ENCODE results near the gene GRAMD4.
"Not testable (repeated sequence)": the region's sequence is repeated elsewhere in the genome, so short reads cannot be mapped to it uniquely, and the experiment has no call there.

The GRAMD4 gene

DNA sequence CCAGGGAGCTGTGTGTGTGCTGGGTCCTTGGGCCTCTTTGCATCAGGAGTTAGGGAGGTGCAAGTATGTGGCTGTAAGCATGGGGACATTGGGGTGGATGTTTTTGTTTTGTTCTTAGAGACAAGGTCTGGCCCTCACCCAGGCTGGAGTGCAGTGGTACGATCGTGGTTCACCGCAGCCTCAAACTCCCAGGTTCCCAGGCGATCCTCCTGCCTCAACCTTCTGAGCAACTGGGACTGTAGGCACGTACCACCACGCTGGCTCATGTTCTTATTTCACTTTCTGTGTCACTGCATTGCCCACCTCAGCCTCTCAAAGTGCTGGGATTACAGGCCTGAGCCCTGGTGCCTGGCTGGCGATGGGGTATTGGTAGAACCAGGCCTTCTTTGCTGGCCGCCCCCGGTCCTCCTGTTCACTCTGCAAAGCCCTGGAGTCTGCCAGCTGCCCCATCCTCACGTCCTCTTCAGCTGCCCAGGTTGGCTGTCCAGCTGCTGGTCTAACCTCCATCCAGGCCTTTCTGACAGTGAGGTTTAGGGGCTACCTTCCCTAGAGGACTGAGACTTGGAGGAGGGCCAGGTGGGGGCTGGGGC is 851 bp upstream of the GRAMD4 start:
- Histone ChIP-seq H3K9me3 (ENCODE audit: control insufficient read depth, low read length) (no peaks in the 10 kb centered on the region), H3K27ac (ENCODE audit: insufficient read depth, low read length, poor library complexity, severe bottlenecking) (no peak overlapping the region), H3K36me3 (ENCODE audit: control insufficient read depth, insufficient read depth, low read length) (no peaks in the 10 kb centered on the region), H3K4me3 (ENCODE audit: insufficient read depth, low read depth, low read length, poor library complexity, severe bottlenecking) (no peak overlapping the region), H3K27me3 (replicated peaks; ENCODE audit: control insufficient read depth, insufficient read depth, low read length, poor library complexity, severe bottlenecking) (no peaks in the 10 kb centered on the region), H3K4me1 (ENCODE audit: control insufficient read depth, insufficient read depth, low read length, poor library complexity, severe bottlenecking) (no peaks in the 10 kb centered on the region)
- DNase-seq: no peak

DNA sequence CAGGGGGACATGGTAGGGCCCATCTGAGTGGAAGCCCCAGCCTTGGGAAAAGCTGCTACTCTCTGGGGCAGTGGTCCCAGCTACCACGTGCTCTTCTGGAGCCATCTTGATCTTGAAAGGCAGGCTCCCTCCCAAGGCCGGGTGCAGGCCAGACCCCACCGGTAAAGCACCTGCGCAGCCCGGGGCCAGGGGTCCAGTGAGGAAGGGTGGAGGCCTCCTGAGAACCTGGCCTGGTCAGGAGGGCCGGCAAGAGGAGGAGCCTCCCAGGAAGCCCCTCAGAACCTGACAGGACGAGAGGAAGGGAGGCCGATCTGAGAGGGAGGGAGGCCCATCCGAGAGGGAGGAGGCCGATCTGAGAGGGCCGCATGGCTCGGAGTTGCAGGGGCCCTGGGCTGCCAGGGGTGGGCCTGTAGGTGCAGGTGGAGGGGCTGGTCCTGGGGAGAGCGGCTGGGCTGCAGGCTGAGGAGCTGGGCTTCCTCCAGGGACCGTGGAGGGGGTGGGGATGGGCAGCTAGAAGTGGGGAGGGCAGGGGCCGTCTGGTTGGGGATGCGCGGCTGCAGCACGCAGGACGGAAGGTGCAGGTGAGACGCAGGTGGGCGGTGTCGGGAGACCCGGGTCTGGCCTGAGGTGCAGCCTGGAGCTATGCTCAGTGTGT is 529 bp downstream of the GRAMD4 start:
- Histone ChIP-seq H3K9me3 (ENCODE audit: control insufficient read depth, low read length) (no peaks in the 10 kb centered on the region), H3K27me3 (replicated peaks; ENCODE audit: control insufficient read depth, insufficient read depth, low read length, poor library complexity, severe bottlenecking) (no peaks in the 10 kb centered on the region), H3K36me3 (ENCODE audit: control insufficient read depth, insufficient read depth, low read length) (no peaks in the 10 kb centered on the region), H3K4me3 (ENCODE audit: insufficient read depth, low read depth, low read length, poor library complexity, severe bottlenecking) (no peak overlapping the region), H3K27ac (ENCODE audit: insufficient read depth, low read length, poor library complexity, severe bottlenecking) (no peak overlapping the region), H3K4me1 (ENCODE audit: control insufficient read depth, insufficient read depth, low read length, poor library complexity, severe bottlenecking) (no peaks in the 10 kb centered on the region)
- no peak for DNase-seq

DNA sequence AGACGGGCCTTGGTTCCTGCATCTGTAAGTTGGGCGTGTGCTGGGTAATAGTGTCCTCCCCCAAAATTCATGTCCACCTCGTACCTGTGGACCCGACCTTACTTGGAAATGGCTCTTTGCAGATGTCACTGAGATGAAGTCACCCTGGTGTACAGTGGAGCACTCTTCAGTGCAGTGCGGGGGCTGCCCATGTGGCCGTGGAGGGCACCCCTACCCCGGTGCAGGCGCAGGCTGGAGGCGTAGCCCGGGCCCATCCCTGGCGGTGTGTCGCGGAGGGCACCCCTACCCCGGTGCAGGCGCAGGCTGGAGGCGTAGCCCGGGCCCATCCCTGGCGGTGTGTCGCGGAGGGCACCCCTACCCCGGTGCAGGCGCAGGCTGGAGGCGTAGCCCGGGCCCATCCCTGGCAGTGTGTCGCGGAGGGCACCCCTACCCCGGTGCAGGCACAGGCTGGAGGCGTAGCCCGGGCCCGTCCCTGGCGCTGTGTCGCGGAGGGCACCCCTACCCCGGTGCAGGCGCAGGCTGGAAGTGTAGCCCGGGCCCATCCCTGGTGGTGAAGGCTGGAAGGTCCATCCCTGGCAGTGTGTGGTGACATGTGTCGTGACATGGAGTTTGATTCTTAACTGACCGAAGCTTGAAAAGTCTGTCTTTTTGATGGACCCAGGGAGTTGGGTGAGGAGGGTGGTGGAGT is 1.2 kb downstream of the GRAMD4 start:
- H3K27ac ChIP-seq (ENCODE audit: insufficient read depth, low read length, poor library complexity, severe bottlenecking); DNase-seq; H3K4me1 ChIP-seq (ENCODE audit: control insufficient read depth, insufficient read depth, low read length, poor library complexity, severe bottlenecking): not testable (repeated sequence)

DNA sequence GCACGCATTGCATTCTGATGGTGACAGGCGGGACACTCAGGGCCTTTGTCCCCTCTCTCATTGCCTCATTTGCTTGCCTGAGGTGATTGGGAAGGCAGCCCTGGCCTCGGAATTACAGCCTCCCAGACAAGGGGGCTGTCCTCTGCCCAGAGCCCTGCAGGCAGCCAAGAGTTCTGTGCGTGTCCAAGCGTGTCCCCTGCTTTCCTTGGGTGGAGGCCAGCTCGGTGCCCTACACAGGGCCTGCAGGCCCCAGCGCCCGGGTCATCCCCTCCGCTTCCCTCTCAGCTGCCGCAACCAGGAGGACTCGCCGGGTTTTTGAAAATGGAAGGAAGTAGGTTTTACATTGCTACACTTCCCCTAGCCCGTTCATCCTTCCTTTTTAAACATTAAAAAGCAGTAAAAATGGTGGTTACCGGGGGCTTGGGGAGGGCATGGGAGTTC is 1.9 kb downstream of the GRAMD4 start:
- Histone ChIP-seq H3K27me3 (replicated peaks; ENCODE audit: control insufficient read depth, insufficient read depth, low read length, poor library complexity, severe bottlenecking) (no peaks in the 10 kb centered on the region), H3K36me3 (ENCODE audit: control insufficient read depth, insufficient read depth, low read length) (no peaks in the 10 kb centered on the region), H3K27ac (ENCODE audit: insufficient read depth, low read length, poor library complexity, severe bottlenecking) (no peak overlapping the region), H3K9me3 (ENCODE audit: control insufficient read depth, low read length) (no peaks in the 10 kb centered on the region), H3K4me3 (ENCODE audit: insufficient read depth, low read depth, low read length, poor library complexity, severe bottlenecking) (no peak overlapping the region), H3K4me1 (ENCODE audit: control insufficient read depth, insufficient read depth, low read length, poor library complexity, severe bottlenecking) (no peaks in the 10 kb centered on the region)
- DNase-seq: no peak

More for the DNA sequence above, 1.2 kb downstream of the GRAMD4 start:
- not testable (repeated sequence) for H3K4me3 ChIP-seq (ENCODE audit: insufficient read depth, low read depth, low read length, poor library complexity, severe bottlenecking); H3K36me3 ChIP-seq (ENCODE audit: control insufficient read depth, insufficient read depth, low read length); H3K9me3 ChIP-seq (ENCODE audit: control insufficient read depth, low read length); H3K27me3 ChIP-seq (replicated peaks; ENCODE audit: control insufficient read depth, insufficient read depth, low read length, poor library complexity, severe bottlenecking)

DNA sequence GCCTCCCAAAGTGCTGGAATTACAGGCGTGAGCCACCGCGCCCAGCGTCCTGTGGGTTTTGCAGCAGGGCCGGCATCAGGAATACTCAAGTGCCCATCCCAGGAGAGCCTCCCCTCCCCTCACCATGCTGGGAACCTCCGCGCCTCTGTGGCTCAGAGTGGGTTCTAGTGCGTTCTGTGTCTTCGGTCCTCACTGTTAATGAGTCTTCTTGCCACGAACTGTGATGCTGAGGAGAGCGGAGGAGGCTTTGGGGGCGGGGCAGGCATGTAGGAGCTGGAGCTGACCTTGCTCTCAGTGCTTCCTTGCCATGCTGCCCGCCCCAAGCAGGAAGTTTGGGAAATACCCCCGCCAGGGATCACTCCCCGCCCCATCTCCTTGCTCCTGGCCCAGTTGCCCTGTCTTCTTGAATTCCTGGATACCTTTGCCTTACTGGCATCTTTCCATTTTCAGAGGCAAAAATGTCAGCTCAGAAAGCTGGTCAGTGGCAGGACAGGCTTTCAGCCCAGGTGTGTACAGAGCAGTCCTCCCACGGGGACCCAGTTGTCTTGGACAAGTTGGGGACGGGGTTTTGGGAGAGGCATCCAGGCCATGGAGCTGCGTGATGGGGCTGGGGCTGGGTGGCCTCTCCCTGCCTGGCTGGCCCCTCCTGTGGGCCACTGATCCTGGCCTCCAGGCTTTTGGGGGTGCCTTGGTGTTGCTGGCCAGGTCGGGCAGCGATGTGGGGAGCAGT is 5.1 kb downstream of the GRAMD4 start:
- no peaks in the 10 kb centered on the region for H3K9me3 ChIP-seq (ENCODE audit: control insufficient read depth, low read length)
- no peaks in the 10 kb centered on the region for H3K4me1 ChIP-seq (ENCODE audit: control insufficient read depth, insufficient read depth, low read length, poor library complexity, severe bottlenecking)
- no peak for DNase-seq
- no peaks in the 10 kb centered on the region for H3K27me3 ChIP-seq (replicated peaks; ENCODE audit: control insufficient read depth, insufficient read depth, low read length, poor library complexity, severe bottlenecking)
- no peak overlapping the region for H3K4me3 ChIP-seq (ENCODE audit: insufficient read depth, low read depth, low read length, poor library complexity, severe bottlenecking)
- H3K36me3 ChIP-seq (ENCODE audit: control insufficient read depth, insufficient read depth, low read length): no peaks in the 10 kb centered on the region
- no peak overlapping the region for H3K27ac ChIP-seq (ENCODE audit: insufficient read depth, low read length, poor library complexity, severe bottlenecking)

DNA sequence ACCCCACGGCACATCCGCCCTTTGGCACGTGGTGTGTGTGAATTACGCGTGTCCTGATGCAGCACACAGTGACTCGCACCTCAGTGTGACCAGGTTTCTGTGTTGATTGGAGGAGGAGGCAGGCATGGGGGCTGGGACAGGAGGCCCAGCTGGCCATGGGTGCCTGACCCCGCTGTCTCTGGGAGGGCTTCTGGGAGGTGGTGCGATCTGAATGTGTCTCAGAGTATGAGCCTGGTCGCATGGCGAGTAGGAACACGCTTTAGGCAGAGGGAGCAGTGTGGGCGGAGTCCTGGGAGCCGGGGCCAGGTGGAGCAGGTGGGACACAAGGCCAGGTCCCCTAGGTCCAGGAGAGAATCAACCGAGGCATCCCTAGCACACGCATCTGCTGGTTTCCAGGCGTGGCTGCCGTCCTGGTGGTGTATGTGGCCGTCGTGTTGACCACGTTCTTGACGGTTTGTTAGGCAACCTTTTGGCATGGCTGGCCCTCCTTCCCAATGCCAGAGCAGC is 5.7 kb downstream of the GRAMD4 start:
- Histone ChIP-seq H3K27me3 (replicated peaks; ENCODE audit: control insufficient read depth, insufficient read depth, low read length, poor library complexity, severe bottlenecking) (no peaks in the 10 kb centered on the region), H3K4me1 (ENCODE audit: control insufficient read depth, insufficient read depth, low read length, poor library complexity, severe bottlenecking) (no peaks in the 10 kb centered on the region), H3K27ac (ENCODE audit: insufficient read depth, low read length, poor library complexity, severe bottlenecking) (no peak overlapping the region), H3K9me3 (ENCODE audit: control insufficient read depth, low read length) (no peaks in the 10 kb centered on the region), H3K36me3 (ENCODE audit: control insufficient read depth, insufficient read depth, low read length) (no peaks in the 10 kb centered on the region), H3K4me3 (ENCODE audit: insufficient read depth, low read depth, low read length, poor library complexity, severe bottlenecking) (no peak overlapping the region)
- no peak for DNase-seq

DNA sequence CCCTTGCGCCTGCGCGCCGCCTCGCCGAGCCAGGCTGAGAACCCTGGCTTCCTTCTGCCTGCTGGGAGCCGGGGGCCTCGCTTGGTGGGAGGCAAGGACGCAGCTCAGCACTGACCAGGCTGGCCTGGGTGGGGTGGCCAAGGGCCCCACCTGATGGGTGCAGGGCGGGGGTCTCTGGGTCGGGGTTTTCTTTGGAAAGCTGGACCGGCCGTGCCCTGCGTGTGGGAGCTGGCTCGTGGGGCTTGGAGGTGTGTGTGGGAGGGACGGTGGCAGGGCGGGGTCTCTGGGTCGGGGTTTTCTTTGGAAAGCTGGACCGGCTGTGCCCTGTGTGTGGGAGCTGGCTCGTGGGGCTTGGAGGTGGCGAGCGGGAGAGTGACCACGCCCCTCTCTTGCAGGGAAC is 6.2 kb downstream of the GRAMD4 start:
- H3K27me3 ChIP-seq (replicated peaks; ENCODE audit: control insufficient read depth, insufficient read depth, low read length, poor library complexity, severe bottlenecking): no peaks in the 10 kb centered on the region
- no peaks in the 10 kb centered on the region for H3K4me1 ChIP-seq (ENCODE audit: control insufficient read depth, insufficient read depth, low read length, poor library complexity, severe bottlenecking)
- no peak overlapping the region for H3K27ac ChIP-seq (ENCODE audit: insufficient read depth, low read length, poor library complexity, severe bottlenecking)
- H3K36me3 ChIP-seq (ENCODE audit: control insufficient read depth, insufficient read depth, low read length): no peaks in the 10 kb centered on the region
- H3K4me3 ChIP-seq (ENCODE audit: insufficient read depth, low read depth, low read length, poor library complexity, severe bottlenecking): no peak overlapping the region
- H3K9me3 ChIP-seq (ENCODE audit: control insufficient read depth, low read length): no peaks in the 10 kb centered on the region
- no peak for DNase-seq

DNA sequence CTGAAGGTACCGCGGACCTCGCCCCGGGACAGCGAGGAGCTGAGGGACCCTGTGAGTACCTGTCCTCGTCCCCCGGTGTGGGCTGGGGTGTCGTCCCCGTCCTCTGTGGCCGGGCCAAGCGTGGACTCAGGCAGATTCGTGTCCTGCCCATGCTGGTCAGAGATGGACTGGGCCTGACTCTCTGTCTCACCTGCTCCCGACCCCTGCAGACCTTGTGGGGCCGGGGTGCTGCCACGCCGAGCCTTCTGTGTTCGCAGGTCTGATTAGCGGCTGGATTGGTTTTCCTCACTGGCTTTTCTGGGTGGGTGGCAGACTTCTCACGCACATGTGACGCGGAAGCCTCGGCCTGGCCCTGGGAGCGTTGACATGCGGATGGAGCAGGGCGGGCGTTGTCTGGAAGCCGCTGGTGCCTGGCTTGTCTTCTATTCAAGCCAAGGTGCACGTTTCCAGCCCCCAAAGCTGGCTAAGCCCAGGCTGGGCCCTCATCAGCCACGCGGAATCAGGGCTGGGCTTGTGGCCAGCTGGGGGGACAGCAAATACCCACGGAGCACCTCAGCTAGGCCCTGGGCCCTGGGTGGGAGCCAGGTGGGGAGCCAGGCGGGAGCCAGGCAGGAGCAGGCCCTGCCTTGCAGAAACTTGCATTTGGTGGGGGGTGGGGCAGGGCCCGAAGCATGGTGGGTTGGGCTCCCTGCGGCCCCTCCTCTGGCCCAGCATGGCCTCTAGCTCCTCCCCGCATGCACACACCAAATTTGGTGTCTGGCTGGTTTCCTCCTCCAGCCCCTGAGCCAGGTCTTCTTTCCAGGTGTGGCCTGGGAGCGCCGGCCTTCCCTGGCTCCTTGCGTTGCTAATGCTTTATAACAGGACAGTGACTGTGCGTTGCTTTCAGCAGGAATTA is 7.0 kb downstream of the GRAMD4 start:
- H3K4me3 ChIP-seq (ENCODE audit: insufficient read depth, low read depth, low read length, poor library complexity, severe bottlenecking): no peak overlapping the region
- no peaks in the 10 kb centered on the region for H3K4me1 ChIP-seq (ENCODE audit: control insufficient read depth, insufficient read depth, low read length, poor library complexity, severe bottlenecking)
- no peaks in the 10 kb centered on the region for H3K27me3 ChIP-seq (replicated peaks; ENCODE audit: control insufficient read depth, insufficient read depth, low read length, poor library complexity, severe bottlenecking)
- H3K27ac ChIP-seq (ENCODE audit: insufficient read depth, low read length, poor library complexity, severe bottlenecking): no peak overlapping the region
- no peaks in the 10 kb centered on the region for H3K36me3 ChIP-seq (ENCODE audit: control insufficient read depth, insufficient read depth, low read length)
- no peak for DNase-seq
- no peaks in the 10 kb centered on the region for H3K9me3 ChIP-seq (ENCODE audit: control insufficient read depth, low read length)

DNA sequence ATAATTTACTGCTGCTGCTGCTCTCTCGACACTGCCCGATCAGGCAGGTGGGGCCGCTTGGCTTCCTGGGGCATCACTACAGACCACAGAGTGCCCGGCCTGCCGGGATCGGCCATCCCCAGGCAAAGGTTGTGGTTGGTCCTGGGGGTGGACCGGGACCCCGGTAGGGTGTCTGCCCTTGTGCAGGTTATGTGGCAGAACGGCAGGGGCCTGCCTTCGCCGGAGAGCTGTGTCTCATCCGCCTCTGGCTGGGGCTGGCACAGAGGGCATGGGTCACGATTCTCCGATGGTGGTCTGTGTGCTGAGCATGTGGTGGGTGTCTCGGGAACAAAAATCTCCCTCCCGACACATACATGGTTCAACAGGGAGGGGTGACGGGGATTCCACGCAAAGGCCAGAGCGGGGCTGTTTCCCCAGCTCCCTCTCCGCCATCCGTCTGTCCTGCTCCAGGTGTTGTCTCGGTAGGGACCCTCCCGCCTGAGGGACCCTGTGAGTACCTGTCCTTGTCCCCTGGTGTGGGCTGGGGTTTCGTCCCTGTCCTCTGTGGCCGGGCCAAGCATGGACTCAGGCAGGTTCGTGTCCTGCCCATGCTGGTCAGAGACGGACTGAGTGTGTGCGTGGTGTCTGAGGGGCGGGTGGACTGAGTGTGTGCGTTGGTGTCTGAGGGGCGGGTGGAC is 7.8 kb downstream of the GRAMD4 start:
- no peak for DNase-seq
- Histone ChIP-seq H3K4me1 (ENCODE audit: control insufficient read depth, insufficient read depth, low read length, poor library complexity, severe bottlenecking) (no peaks in the 10 kb centered on the region), H3K36me3 (ENCODE audit: control insufficient read depth, insufficient read depth, low read length) (no peaks in the 10 kb centered on the region), H3K9me3 (ENCODE audit: control insufficient read depth, low read length) (no peaks in the 10 kb centered on the region), H3K4me3 (ENCODE audit: insufficient read depth, low read depth, low read length, poor library complexity, severe bottlenecking) (no peak overlapping the region), H3K27ac (ENCODE audit: insufficient read depth, low read length, poor library complexity, severe bottlenecking) (no peak overlapping the region), H3K27me3 (replicated peaks; ENCODE audit: control insufficient read depth, insufficient read depth, low read length, poor library complexity, severe bottlenecking) (no peaks in the 10 kb centered on the region)

Measured in effector memory CD4-positive, alpha-beta T cell (primary cell).